Gastroesophageal sphincter (tissue), 4 donors: ENCODE results near the gene CFAP45. TPM values are rescaled to one million over a fixed set of nuclear protein-coding genes. Genes with fewer than 3 reads are reported as not detected.

Experiments
- ATAC-seq: fragments of 150-250 bp; one replicate; pipeline ENCODE4 v1.9.1; 2016; ENCODE audit warnings: mild to moderate bottlenecking, moderate library complexity
- H3K27ac ChIP-seq, 4 donors: fragments of 200-600 bp; sonication (generic) in 3 of 4; 1 replicate in 3 of 4; 2 replicates in 1 of 4; pipeline ENCODE4 v1.5.1; 2016 to 2019
- H3K27me3 ChIP-seq: fragments of 200-600 bp; sonication (generic); one replicate; pipeline ENCODE4 v1.5.1; 2019
- H3K36me3 ChIP-seq, 2 donors: fragments of 200-600 bp; sonication (generic); one replicate each; pipeline ENCODE4 v1.5.1; 2019; ENCODE audit warnings: control low read depth in 1 of 2
- H3K4me1 ChIP-seq, 3 donors: fragments of 200-600 bp; sonication (generic); 1 replicate in 2 of 3; 2 replicates in 1 of 3; pipeline ENCODE4 v1.5.1; 2016 to 2019; ENCODE audit warnings: control low read depth in 2 of 3
- H3K4me3 ChIP-seq, 2 donors: fragments of 200-600 bp; sonication (generic); one replicate each; pipeline ENCODE4 v1.5.1; 2019; ENCODE audit warnings: mild to moderate bottlenecking in 1 of 2, moderate library complexity in 1 of 2
- H3K9me3 ChIP-seq, 3 donors: fragments of 200-600 bp; sonication (generic); one replicate each; pipeline ENCODE4 v1.5.1; 2017 to 2019; ENCODE audit warnings: control low read depth in 2 of 3
- CTCF ChIP-seq, 4 experiments: fragments of 200-600 bp in 2 of 4; fragments of 450-650 bp in 2 of 4; sonication (generic) in 1 of 4; IDR thresholded peaks; one replicate each; pipeline ENCODE4 v1.5.1; 2017 to 2019; ENCODE audit warnings: antibody characterized with exemption in 4 of 4, mild to moderate bottlenecking in 2 of 4, moderate library complexity in 2 of 4
- EP300 ChIP-seq: sonication (generic); formaldehyde crosslinking; IDR thresholded peaks from one replicate; pipeline ENCODE4 v1.6.1; 2017; ENCODE audit warnings: antibody characterized with exemption, mild to moderate bottlenecking
- POLR2A ChIP-seq, 2 donors: fragments of 450-650 bp; IDR thresholded peaks; one replicate each; pipeline ENCODE4 v1.6.1; 2017; ENCODE audit warnings: antibody characterized with exemption in 2 of 2, mild to moderate bottlenecking in 2 of 2, moderate library complexity in 1 of 2
- POLR2AphosphoS5 ChIP-seq: sonication (generic); formaldehyde crosslinking; IDR thresholded peaks from one replicate; pipeline ENCODE4 v1.6.1; 2017; ENCODE audit warnings: antibody characterized with exemption
- WGBS, 2 donors: methylation state at CpG; one replicate each; pipeline ENCODE4 v1.1.5; 2018; ENCODE audit warnings: low coverage in 1 of 2; 5-methylcytosine and 5-hydroxymethylcytosine counted together
- total RNA-seq, 4 donors: library from RNA; depleted of rRNA; stranded (reverse); fragments of >200 nt; gene quantifications; one replicate each; pipeline ENCODE4 v1.1.0, GENCODE V29; 2016

Gene CFAP45
- total RNA-seq, 4 donors from 2014 or later: 0.27 to 0.81 TPM; not detected in 2

DNA sequence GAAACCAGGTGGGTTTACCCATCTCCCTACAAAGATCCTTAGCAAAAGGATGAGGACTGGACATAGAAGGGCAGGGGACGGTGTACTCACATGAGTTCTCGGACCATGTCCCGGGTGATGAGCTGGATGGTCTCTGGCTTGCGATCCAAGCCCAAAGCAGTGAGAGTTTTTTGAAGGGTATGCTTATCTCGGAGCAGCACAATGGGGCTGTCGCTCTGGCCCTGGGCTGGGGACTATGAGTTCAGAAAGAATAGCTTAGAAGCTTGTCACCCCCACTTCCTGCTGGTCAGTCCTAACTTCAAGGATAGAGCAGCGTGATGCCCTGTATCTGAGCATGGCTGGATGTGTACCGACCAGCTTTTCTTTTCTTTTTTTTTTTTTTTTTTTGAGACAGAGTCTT, 9.6 kb downstream of the CFAP45 start:
- WGBS, 2 donors: 55 to 75% methylated on average over 2 to 6 of the region's 8 CpGs
- Histone ChIP-seq H3K4me1 (peaks cover 0 to 19% (median 4%) of the 10 kb centered on the region in 3 donors), H3K4me3 (no peak overlapping the region), H3K36me3 (no peaks in the 10 kb centered on the region), H3K9me3 (no peaks in the 10 kb centered on the region), H3K27ac (peak overlapping the region in 3 of 4 donors; percentile 41 to 60 (median 42)), H3K27me3 (no peaks in the 10 kb centered on the region)
- ATAC-seq: no peak
- TF ChIP-seq POLR2A (IDR thresholded peaks at IDR 0.05): no peak
- no peak for TF ChIP-seq CTCF (IDR thresholded peaks at IDR 0.05)
- TF ChIP-seq POLR2AphosphoS5: no peak
- no peak for TF ChIP-seq EP300

DNA sequence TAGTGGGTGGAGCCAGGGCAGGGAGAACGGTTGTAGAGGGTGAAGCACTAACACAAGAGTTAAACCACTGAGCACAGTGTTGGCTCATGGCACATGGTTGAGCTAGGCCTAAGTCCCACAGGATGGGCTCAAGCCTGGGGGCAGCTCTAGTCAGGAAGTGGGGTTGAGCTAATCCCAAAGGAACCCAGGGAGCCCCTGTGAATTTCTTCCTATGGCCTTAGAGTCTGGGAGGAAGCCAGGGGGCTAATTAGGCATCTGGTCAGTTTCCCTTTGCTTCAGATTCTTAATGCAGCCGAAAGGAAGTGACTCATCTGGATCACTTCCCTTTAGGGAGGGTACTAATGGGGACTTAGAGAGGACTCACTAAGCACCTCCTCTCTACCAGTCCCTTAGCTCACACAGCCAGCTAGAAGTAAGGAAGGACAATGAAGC, 10.1 kb downstream of the CFAP45 start:
- peak overlapping the region in 3 of 4 donors; percentile 42 to 60 (median 51) for H3K27ac ChIP-seq
- no peaks in the 10 kb centered on the region for H3K36me3 ChIP-seq
- H3K4me3 ChIP-seq: no peak overlapping the region
- peaks cover 0 to 19% (median 4%) of the 10 kb centered on the region in 3 donors for H3K4me1 ChIP-seq
- H3K9me3 ChIP-seq: no peaks in the 10 kb centered on the region
- ATAC-seq: peak; percentile 79
- H3K27me3 ChIP-seq: no peaks in the 10 kb centered on the region
- no peak for TF ChIP-seq CTCF (IDR thresholded peaks at IDR 0.05)
- TF ChIP-seq POLR2AphosphoS5: peak; percentile 54
- WGBS, 2 donors: 20% methylated on average over 2 of the region's 2 CpGs; no CpG with 5 or more reads in 1 of the 2 donors

DNA sequence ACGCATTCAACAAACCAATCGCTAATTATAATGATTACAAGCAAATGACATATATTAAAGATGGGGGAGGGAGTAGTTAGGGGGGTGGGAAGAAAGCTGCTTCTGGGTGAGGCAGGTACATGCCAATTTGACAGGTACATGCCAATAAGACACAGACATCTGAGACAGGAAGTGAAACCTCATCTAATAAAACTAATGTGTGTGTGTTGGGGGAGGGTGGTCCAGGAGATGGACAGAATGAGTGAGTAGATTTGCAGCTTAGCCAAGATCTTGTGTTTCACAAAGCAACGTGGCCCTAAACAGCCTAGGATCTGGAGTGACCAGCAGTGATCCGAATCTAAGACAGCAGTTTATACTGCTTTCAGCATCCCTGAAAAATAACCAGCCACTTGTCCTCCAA, 10.8 kb downstream of the CFAP45 start:
- peaks cover 0 to 19% (median 4%) of the 10 kb centered on the region in 3 donors for H3K4me1 ChIP-seq
- no peak for ATAC-seq
- peaks cover 0 to under 1% of the 10 kb centered on the region in 2 donors for H3K36me3 ChIP-seq
- TF ChIP-seq POLR2A (IDR thresholded peaks at IDR 0.05) (no peak), CTCF (IDR thresholded peaks at IDR 0.05) (no peak), EP300 (no peak), POLR2AphosphoS5 (no peak)
- WGBS, 2 donors: 88 to 89% methylated on average over 4 of the region's 4 CpGs
- H3K4me3 ChIP-seq: no peak overlapping the region
- H3K27me3 ChIP-seq: no peaks in the 10 kb centered on the region
- H3K9me3 ChIP-seq: no peaks in the 10 kb centered on the region
- H3K27ac ChIP-seq: peak overlapping the region in 2 of 4 donors; percentile 42 to 60

GRCh38 chr1:159884296-159884695, 15.7 kb downstream of the CFAP45 start:
- Histone ChIP-seq H3K4me3 (no peak overlapping the region), H3K9me3 (no peaks in the 10 kb centered on the region), H3K27me3 (no peaks in the 10 kb centered on the region), H3K36me3 (peaks cover 0 to 3% of the 10 kb centered on the region in 2 donors), H3K27ac (no peak overlapping the region), H3K4me1 (peaks cover 0 to 12% (median 1%) of the 10 kb centered on the region in 3 donors)
- no peak for TF ChIP-seq POLR2A (IDR thresholded peaks at IDR 0.05)
- no peak for TF ChIP-seq CTCF (IDR thresholded peaks at IDR 0.05)
- no peak for TF ChIP-seq EP300
- TF ChIP-seq POLR2AphosphoS5: no peak
- 90 to 93% methylated on average over 3 to 6 of the region's 8 CpGs for WGBS, 2 donors
- ATAC-seq: no peak

GRCh38 chr1:159883134-159883533, 16.8 kb downstream of the CFAP45 start:
- Histone ChIP-seq H3K27ac (no peak overlapping the region), H3K36me3 (peaks cover 0 to 3% of the 10 kb centered on the region in 2 donors), H3K27me3 (no peaks in the 10 kb centered on the region), H3K9me3 (no peaks in the 10 kb centered on the region), H3K4me1 (peaks cover 0 to 8% (median 0%) of the 10 kb centered on the region in 3 donors), H3K4me3 (no peak overlapping the region)
- no peak for TF ChIP-seq CTCF (IDR thresholded peaks at IDR 0.05)
- TF ChIP-seq POLR2A (IDR thresholded peaks at IDR 0.05): no peak
- no peak for TF ChIP-seq POLR2AphosphoS5
- TF ChIP-seq EP300: no peak
- 87 to 94% methylated on average over 3 of the region's 4 CpGs for WGBS, 2 donors
- ATAC-seq: no peak
